NCI-H1417 (cell line): ENCODE data around the gene PCP4L1.
A peak's percentile ranks its signal among the peaks of the same experiment; 100 is the strongest.

Experiments used
- DNase-seq, 3 experiments: peaks; one replicate each; lab custom pipeline; 2025; lab: John Stamatoyannopoulos, UW

The PCP4L1 gene

DNA sequence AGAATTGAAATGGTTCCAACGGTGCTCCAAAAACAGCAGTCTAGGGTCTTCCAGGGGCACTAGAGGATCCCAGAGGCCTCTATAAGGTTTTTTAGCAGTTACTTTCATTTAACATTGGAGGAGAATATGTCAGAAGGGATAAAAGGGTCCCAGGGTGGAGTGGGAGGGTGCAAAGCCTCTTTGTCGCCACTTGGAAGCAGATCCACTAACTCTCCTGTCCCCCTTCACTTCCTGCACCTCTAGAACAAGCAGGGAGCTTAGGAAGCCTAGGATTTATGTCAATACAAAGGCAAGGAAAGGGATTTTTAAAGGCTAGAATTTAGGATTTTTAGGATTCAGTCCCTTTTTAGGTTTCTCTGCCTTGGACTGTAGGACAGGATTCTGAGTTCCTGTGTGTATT is 8.3 kb downstream of the PCP4L1 start:
- DNase-seq: no peak

DNA sequence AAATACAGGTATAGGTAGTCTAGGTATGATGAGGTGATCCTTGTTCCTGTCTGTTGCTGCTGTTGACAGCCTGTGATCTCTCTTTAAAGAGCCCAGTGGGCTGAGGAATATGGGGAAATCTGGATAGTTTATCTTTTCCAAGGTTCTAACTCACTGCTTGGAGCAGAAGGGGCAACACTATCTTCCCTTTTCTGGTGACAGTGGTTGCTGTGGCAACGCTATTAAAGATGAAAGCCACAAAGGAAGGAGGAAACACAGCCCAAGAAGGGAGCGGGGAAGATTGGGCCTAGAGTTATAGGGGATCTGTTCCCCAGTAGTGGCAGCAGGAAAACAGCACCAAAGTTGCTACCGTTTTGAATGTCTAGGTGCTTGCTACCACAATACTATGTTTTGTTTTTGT is 8.8 kb downstream of the PCP4L1 start:
- peak in 1 of 3 experiments; percentile 3 for DNase-seq

DNA sequence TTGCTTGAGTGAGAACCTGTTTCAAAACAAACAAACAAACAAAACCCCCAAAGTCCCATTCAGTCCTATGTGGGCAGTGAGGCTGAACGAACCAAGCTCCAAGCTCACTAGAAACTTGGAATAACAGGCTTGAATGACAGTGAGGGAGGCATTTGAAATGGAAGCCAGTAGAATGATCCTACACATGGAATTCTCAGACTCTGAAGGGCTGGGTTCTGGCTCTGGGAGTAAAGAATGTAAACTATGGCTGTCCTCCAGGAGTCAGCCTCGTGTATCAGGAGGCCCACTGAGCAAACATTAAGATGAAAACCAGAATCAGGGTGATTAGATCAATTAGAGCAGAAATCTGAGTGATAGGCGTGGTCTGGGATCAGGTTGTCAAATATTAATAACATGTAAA is 14.9 kb downstream of the PCP4L1 start:
- no peak for DNase-seq

DNA sequence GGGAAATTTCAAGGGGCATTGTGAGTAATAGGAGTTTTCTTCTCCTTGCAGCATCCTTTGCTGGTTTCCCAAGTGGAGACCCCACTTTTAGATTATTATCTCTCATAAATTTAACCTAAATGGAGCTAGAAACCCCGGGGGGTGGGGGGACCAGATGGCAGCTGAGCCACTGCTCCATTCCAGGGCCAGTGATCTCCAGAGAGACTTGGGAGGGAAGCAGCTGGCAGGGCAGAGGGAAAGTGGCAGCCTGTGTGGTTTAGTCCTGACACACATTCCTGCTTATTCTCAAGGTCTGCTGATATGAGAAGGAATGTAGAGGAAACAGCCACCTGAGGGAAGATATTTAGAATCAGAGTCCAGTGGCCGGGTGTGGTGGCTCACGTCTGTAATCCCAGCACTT is 16.3 kb downstream of the PCP4L1 start:
- DNase-seq: no peak

DNA sequence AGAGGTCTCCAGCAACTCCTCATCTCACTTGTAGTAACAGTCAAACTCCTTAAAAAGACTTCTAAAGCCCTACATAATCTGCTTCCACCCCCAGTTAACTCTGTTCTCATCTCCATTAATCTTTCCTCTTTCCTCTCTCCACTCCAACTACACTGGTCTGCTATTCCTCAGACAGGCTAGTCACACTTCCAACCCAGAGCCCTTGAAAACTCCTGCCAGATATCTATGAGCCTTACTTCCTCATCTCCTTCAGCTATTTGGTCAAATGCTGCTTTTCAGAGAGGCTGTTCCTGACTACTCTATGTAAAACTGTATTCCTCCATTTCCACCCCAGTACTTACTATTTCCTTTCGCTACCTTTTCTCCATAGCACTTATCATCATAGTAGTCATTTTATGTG is 24.4 kb downstream of the PCP4L1 start:
- no peak for DNase-seq

DNA sequence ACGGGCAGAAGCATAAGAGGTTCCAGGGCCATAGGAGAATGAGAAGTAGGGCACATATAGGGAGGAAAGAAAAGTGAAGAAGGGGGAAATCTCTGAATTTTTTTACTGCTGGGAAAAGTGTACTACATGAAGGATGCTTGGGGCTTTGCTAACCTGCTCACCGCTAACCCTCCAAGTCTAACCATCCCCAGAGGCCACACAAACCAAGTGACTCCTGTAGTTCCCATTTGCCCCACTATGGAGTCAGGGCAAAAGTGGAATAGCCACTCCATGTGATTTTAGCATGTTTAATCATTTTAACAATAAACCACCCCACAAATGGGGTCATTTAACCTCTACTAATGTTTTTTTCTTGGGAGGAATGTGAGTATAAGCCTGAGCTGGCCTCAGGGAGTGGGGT is 26.6 kb downstream of the PCP4L1 start:
- no peak for DNase-seq

DNA sequence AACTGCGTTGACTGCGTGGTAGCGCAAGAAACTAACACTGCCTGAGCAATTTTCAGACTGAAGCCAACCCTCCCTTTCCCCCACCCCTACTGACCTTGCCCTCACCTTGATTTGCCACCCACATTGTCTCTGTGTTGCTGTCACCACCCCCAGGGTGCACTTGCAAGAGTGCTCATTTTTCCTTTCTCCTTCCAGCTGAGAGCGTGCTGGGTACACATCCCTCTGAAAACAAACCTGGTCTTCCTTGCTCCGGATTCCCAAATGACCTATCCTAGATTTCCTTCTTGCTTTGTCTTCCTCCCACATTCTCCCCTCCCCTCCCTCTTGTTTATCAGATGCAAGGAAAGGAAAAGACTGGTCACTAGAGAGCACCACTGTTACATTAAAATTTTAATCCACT is 27.0 kb downstream of the PCP4L1 start:
- peak in 1 of 3 experiments; percentile 40 for DNase-seq

DNA sequence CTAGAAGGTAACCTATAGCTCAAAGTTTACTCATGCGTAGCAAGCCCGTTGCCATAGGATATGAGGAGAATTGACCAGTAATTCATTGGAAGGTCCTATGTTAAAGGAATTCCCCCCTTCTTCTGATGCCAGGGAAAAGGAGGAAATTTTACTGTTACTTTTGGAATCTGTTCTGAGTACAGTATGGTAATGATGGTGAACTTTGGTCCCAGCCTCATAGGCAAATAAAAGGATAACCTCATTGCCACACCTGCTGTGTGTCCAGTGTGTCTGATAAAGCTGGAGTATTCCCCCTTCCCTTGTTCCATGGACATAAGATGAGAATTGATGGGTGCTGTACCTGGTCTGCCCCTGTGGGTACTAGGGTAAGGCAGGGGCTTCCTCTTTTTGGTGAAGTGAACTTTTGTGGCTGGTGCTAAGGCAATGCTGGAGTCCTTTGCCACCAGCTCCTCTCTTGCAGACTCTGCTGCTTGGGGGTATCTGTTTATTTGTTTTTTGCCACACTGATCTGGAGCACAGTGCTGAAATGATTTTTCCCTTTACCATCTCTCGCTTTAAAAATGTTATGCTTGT is 29.0 kb downstream of the PCP4L1 start:
- DNase-seq: no peak

DNA sequence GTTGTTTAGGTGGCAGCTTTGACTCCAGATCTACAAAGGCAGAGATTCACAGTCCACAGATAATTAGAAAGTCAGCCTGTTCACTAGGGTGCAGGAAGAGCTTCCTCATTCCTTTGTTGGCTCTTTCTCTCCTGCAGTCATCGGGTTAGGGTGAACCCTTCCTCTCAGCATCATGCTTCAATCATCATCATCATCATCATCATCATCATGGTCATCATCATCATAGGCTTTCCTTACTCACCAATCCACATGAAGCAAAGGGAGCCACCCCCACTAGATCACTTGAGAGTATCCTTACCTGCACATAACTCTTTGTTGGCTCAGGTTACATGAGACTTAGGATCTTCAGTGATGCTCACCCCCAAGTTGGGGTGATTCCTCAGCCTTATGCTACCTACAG is 32.2 kb downstream of the PCP4L1 start:
- DNase-seq: no peak

DNA sequence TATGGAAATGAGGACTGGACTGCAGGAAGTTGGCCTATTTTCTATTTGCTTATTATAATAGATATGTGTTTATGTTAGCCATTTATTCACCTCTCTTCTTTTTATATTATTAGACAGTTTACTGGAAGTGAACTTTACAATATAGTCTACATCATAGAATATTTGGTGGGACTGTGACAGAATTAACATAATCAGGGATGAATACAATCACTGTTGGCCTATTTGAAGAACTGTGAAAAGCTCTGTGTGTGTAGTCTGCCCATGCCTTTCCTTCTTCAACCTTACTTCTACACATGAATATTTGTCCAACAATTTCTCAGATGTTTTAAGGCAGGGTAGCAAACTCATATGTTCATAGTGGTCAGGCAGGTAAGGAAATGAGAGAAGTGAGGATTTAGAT is 38.9 kb downstream of the PCP4L1 start:
- no peak for DNase-seq

DNA sequence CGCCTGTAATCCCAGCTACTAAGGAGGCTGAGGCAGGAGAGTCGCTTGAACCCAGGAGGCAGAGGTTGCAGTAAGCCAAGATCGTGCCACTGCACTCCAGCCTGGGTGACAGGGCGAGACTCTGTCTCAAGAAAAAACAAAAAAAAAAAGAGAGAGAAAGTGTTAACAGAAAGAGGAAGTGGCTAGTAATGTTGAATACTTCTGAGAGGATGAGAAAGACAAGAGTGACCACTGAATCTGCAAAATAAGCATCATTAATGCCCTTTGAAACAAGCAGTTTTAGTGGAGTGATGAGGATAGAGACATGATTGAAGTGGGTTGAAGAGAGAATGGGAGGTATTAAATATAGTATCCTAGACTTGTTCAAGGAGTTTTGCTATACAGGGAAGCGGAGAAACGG is 39.6 kb downstream of the PCP4L1 start:
- no peak for DNase-seq

DNA sequence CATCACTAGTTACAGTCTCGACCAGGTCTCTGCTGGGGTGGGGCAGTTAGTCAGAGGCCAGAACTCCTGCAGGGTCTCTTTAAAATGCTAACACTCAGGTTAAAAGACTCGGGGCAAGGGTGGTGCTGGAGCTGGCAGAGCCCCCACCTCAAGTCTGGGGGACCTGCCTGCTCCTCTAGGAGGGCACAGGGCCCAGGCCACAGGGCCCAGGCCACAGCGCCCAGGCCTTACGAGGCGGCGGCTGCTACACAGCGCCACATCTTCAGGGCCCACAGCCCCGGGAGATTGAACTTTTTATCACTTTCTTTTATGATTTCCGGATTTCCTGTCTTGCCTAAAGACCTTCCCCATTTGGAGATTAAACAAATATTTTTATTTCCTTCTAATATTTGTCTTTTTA is 40.8 kb downstream of the PCP4L1 start:
- no peak for DNase-seq

DNA sequence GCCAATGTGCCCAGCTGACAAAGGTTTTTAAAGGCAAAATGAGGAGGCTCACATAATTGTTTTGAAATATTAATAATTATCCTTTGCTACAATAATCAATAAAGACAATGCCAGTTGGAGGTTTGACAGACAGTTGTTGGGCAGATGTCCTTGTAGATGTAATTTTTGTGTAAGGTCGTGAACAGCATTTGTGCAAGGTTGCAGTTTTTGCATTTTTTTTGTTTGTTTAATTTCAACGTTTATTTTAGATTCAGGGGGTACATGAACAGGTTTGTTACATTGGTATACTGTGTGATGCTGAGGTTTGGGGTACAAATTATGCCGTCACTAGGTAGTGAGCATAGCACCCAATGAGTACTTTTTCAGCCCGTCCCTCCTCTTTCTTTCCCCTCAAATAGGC is 41.9 kb downstream of the PCP4L1 start:
- DNase-seq: no peak

DNA sequence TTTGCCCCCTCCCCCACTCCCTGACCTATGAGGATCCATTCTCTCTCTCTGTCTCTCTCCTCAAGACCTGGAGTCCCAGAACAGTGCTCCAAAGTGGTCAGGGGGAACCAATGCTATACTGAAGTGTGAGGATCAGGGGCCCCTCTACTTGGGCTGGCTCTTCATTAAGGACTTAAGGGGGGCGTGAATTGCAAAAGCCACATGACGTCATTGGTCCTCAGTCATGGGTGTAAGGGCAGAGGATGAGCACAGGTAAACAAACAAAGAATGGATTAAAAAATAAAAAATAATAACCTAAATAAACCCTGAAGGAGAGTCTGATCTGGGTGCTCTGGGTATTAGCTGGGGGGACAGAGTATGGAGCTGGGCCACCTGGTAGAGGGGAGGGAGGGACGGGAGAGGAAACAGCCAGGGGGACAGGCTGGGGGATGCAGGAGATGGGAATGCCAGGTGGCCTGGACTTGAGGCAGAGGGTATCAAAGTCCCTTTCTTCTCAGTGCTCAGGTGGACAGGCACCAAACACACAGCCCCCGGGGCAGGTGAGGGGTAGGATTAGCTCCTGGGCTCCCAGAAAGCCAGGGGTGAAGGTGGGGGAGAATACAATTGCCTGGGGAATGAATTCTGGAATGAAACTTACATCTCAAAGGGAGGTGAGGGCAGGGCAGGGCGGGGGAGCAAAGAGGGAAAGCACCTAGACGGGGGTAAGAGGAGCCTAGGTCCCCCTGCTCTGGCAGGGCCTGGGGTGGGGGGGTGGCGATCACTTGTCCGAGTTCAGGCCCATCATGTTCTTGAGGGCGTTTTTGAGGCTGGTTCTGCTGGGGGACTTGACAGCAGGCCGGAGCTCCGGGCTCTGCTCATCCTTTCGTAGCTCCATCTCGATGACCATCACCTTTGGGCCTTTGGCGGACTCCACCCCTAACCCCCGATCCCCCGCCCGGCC is 46.7 kb downstream of the PCP4L1 start:
- peak in 1 of 3 experiments; percentile 38 for DNase-seq

DNA sequence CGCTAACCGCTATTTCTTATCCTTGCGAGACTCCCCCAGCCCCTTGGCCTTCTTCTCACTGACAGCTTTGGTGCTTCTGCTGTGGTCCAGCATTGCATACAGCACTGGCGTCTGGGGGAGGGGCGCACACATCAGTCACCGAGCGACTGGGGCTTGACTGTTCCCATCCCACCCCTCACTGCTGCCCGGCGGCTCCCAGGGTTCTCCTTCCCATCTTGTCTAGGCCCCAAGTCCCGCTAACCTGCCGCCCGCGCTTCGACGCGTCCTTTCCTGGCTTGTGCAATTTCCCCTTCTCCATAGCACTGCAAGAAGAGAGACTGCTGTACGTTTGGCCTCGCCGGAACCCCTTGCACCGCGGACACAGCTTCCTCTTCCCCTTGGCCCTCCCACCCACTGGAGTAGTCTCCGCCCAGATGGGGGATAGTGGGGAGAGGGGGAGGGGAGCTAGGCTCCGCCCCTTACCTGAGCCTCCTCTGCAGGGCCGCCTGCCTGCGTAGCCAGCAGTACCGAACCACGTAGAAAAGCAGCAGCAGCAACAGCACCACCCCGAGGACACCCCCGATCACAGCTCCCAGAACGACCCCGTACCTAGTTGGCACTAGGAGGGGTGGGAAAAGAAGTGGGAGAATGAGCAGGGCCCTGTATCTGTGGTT is 47.4 kb downstream of the PCP4L1 start:
- DNase-seq: peak; percentile 87 to 96 (median 91)

DNA sequence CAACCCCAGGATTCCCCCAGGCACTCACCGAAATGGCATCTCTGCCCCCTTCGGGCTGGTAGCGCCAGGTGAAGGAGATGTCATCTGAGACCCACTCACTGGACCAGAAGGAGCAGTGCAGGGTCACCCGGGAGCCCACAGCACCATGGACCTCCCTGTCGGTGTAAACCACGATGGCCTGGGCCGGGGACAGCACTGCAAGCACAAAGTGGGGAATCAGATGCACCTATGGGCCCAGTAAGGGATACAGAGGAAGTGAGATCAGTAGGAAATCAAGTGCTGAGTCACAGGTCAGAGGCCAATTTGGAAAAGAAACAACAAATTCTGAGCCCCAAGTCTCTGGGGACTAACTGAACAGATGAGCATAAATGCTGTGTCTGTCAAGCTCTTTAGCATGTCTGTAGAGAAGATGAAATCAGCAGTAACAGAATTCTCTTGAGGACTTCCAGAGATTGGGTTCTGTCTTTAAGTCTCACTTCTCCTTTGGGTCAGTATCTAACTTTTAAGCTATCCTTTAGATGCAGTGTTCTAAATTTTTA is 48.8 kb downstream of the PCP4L1 start:
- DNase-seq: peak in 1 of 3 experiments; percentile 3

DNA sequence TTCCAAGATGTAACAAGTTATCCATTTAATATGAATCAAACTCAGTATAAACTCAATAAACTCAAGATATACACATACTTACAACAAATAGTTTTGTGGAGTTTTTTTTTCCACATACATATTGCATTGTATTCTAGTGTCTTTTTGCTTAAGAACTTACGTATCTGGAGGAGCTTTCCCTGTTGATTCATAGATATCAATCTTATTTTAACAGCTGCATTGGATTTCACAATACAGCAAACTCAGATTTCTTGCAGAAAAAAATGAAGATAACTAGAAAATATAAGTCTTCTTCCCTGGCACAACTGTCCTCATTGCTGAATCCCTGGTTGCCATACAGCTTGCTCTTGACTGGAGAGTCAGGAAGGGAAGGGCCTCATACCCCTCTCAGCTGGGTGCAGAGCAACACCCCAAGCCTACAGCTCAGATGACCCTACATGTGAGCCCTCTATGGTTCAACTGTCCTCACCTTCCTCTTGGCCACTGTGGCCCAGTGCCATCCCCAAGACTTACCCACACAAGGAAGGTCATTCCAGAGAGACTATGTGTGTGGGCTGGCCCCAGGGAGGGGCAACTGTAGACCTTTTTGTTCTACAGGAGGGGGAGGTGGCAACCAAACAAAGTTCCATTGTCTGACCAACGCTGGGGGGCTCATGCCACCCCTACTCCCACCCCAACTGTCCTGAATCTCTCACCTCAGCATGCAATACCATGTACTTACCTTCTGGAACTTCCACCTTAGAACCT is 49.5 kb downstream of the PCP4L1 start:
- DNase-seq: no peak

DNA sequence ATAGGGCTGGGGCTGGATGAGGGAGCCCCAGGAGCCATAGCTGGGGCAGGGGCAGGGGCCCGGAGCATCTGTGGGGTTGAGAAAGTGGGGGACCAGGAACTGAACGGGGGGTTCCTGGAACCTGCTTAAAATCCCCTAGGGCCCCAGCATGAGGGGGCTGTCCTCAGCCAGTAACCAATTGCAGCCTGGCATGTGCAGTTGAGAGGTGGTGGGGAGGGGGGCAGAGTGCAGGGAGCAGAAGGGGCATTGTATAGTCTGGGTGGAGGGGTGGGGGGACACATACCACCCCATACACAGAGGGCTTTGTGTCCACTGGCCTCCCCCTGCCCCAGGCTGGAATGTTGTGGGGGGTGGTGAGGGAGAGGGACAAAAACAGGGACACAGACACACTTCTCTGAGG is 51.3 kb downstream of the PCP4L1 start, which contains the start of gene MPZ:
MPZ (minus strand) TSS at position 101 of the 400 bp plus-strand sequence; CDS start at position 38, 63 bp downstream.
- no peak for DNase-seq

DNA sequence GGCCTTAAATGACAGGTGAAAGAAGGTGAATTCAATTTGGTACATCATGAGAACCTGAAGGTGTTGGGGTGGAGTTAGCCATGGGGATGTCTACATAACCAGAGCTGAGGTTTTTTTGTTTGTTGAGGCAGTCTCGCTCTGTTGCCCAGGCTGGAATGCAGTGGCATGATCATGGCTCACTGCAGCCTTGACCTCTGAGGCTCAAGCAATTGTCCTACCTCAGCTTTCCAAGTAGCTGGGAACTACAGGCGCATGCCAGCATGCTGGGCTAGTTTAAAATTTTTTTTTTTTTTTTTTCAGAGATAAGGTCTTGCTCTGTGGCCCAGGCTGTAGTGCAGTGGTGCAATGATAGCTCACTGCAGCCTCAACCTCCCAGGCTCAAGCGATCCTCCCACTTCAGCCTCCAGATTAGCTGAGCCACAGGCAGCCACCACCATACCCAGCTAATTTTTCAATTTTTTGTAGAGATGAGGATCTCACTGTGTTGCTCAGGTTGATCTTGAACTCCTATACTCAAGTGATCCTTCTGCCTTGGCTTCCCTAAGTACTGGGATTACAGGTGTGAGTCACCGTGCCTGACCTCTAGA is 53.1 kb downstream of the PCP4L1 start:
- DNase-seq: no peak

DNA sequence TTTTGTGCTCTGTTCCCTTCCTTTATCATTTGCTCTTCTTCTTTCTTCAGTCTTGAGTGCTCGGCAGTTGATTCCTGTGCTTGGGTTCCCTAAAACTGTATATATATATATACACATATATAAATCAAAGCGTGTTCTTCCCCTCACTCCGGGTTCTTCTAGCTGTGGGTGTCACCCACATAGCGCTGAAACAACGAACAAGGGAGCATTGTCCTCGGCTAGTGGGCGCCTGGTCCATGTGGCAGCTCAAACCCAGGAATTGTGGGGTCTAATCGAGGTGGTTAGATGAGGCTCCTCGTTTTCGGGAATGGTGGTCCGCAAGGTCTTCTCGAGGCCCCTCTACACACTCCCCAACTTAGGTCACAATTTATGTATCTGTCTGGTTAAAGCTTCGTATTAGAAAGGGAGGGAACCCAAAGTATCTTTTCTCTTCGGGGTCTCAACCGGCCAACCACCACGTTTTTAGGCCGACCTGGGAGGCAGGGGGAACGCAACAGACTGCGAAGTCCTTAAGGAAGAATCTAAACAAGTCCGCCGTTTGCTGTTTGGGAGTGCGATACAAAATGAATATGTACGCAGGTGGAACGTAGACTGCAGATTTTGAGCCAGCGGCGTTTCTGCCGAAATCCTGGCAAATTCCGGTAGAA is 55.1 kb downstream of the PCP4L1 start:
- peak in 1 of 3 experiments; percentile 19 for DNase-seq
